ENCODE results near the gene LPIN2.

DNA sequence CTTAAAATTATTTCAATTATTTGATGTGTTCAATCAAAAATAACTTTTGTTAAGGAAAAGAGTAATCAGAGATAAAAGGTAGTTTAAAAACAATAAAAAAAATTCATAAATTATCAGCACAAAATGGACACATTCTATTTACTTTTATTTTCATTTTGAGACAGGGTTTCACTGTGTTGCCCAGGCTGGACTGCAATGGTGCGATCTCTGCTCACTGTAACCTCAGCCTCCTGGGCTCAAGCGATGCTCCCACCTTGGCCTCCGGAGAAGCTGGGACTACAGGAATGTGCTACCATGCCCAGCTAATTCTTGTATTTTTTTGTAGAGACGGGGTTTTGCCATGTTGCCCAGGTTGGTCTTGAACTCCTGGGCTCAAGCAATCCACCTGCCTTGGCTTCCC, 47.1 kb downstream of the LPIN2 start:
- TF ChIP-seq, protein P1, sequence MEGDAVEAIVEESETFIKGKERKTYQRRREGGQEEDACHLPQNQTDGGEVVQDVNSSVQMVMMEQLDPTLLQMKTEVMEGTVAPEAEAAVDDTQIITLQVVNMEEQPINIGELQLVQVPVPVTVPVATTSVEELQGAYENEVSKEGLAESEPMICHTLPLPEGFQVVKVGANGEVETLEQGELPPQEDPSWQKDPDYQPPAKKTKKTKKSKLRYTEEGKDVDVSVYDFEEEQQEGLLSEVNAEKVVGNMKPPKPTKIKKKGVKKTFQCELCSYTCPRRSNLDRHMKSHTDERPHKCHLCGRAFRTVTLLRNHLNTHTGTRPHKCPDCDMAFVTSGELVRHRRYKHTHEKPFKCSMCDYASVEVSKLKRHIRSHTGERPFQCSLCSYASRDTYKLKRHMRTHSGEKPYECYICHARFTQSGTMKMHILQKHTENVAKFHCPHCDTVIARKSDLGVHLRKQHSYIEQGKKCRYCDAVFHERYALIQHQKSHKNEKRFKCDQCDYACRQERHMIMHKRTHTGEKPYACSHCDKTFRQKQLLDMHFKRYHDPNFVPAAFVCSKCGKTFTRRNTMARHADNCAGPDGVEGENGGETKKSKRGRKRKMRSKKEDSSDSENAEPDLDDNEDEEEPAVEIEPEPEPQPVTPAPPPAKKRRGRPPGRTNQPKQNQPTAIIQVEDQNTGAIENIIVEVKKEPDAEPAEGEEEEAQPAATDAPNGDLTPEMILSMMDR (IDR thresholded peaks at IDR 0.05; ENCODE audit: low read depth, low read length): no peak
- TF ChIP-seq, protein P2, sequence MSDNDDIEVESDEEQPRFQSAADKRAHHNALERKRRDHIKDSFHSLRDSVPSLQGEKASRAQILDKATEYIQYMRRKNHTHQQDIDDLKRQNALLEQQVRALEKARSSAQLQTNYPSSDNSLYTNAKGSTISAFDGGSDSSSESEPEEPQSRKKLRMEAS (IDR thresholded peaks at IDR 0.05; ENCODE audit: low read depth, low read length): no peak
